ENCODE data around the gene ASB11.
"Not testable (repeated sequence)": the region's sequence is repeated elsewhere in the genome, so short reads cannot be mapped to it uniquely, and the experiment has no call there.

The ASB11 gene

DNA sequence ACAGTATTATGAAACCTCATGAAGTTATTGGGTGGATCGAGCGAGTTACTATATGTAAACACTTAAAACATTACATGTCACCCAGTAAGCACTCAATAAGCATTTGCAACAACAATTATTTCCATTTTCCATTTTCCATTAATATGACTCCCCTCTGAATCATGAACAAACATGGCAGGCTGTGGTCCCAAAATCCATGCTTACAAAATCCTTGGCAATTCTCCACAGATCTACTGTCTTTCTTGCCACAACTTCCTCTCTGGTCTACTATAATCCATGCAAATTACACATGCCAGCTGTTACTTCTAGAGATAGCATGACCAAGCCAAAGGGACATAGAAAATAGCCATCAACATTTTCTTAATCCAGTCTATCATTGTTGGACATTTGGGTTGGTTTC is 22.0 kb downstream of the ASB11 start:
- TF ChIP-seq, protein P1, sequence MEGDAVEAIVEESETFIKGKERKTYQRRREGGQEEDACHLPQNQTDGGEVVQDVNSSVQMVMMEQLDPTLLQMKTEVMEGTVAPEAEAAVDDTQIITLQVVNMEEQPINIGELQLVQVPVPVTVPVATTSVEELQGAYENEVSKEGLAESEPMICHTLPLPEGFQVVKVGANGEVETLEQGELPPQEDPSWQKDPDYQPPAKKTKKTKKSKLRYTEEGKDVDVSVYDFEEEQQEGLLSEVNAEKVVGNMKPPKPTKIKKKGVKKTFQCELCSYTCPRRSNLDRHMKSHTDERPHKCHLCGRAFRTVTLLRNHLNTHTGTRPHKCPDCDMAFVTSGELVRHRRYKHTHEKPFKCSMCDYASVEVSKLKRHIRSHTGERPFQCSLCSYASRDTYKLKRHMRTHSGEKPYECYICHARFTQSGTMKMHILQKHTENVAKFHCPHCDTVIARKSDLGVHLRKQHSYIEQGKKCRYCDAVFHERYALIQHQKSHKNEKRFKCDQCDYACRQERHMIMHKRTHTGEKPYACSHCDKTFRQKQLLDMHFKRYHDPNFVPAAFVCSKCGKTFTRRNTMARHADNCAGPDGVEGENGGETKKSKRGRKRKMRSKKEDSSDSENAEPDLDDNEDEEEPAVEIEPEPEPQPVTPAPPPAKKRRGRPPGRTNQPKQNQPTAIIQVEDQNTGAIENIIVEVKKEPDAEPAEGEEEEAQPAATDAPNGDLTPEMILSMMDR (IDR thresholded peaks at IDR 0.05; ENCODE audit: low read depth, low read length, missing control alignments): no peak
- in situ Hi-C loops (cut with HindIII; ENCODE audit: low pct_ligation_motif_present, low sequenced_read_pairs): no loop called here
- Histone ChIP-seq H3K27me3 (replicated peaks) (no peaks in the 10 kb centered on the region), H3K36me3 (replicated peaks) (no peaks in the 10 kb centered on the region), H3K27ac (no peak overlapping the region), H3K4me3 (ENCODE audit: low read depth, low read length) (no peak overlapping the region)
- no peak for DNase-seq

- Histone ChIP-seq H3K27me3 (replicated peaks) (no peaks in the 10 kb centered on the region), H3K36me3 (replicated peaks) (no peaks in the 10 kb centered on the region), H3K4me3 (ENCODE audit: low read depth, low read length) (no peak overlapping the region), H3K27ac (no peak overlapping the region)
- DNase-seq: no peak
- in situ Hi-C loops (cut with HindIII; ENCODE audit: low pct_ligation_motif_present, low sequenced_read_pairs): no loop called here
- TF ChIP-seq, protein P1 (IDR thresholded peaks at IDR 0.05; ENCODE audit: low read depth, low read length, missing control alignments): no peak
Observed at GRCh38 chrX:15292861-15293260, 22.6 kb downstream of the ASB11 start.

DNA sequence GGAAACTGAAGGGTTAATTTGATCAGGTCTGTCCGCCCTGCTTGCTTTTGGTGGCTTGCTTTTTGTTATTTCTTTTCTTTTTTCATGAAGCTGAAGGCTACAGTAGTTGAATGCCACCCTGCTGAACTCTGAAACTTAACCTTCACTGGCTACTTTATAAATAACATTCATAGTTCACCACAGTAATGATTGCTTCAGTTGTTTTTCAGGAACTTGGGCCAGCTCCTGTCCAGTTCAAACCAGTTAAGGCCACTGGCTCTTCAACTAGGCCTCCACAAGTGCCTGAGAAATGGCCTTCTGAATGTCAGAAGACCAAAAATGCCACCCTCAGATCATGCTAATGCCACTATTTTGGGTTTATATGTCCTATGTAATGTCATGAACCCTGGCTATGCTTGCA is 37.8 kb downstream of the ASB11 start:
- in situ Hi-C loops (cut with HindIII; ENCODE audit: low pct_ligation_motif_present, low sequenced_read_pairs): no loop called here
- DNase-seq: no peak
- Histone ChIP-seq H3K27me3 (replicated peaks) (no peaks in the 10 kb centered on the region), H3K4me3 (ENCODE audit: low read depth, low read length) (no peak overlapping the region), H3K27ac (no peak overlapping the region), H3K36me3 (replicated peaks) (no peaks in the 10 kb centered on the region)
- TF ChIP-seq, protein P1 (IDR thresholded peaks at IDR 0.05; ENCODE audit: low read depth, low read length, missing control alignments): no peak

GRCh38 chrX:15274946-15275345 is 40.5 kb downstream of the ASB11 start:
- no peak overlapping the region for H3K27ac ChIP-seq
- no peaks in the 10 kb centered on the region for H3K27me3 ChIP-seq (replicated peaks)
- in situ Hi-C loops (cut with HindIII; ENCODE audit: low pct_ligation_motif_present, low sequenced_read_pairs): no loop called here
- TF ChIP-seq, protein P1 (IDR thresholded peaks at IDR 0.05; ENCODE audit: low read depth, low read length, missing control alignments): no peak
- H3K4me3 ChIP-seq (ENCODE audit: low read depth, low read length): no peak overlapping the region
- no peaks in the 10 kb centered on the region for H3K36me3 ChIP-seq (replicated peaks)
- no peak for DNase-seq

- in situ Hi-C loops (cut with HindIII; ENCODE audit: low pct_ligation_motif_present, low sequenced_read_pairs); H3K27me3 ChIP-seq (replicated peaks); H3K36me3 ChIP-seq (replicated peaks): not testable (repeated sequence)
Observed at GRCh38 chrX:15273275-15273674, 42.2 kb downstream of the ASB11 start.

GRCh38 chrX:15271757-15272156 is 43.7 kb downstream of the ASB11 start:
- Histone ChIP-seq H3K27ac (no peak overlapping the region), H3K4me3 (ENCODE audit: low read depth, low read length) (no peak overlapping the region), H3K36me3 (replicated peaks) (no peaks in the 10 kb centered on the region), H3K27me3 (replicated peaks) (no peaks in the 10 kb centered on the region)
- in situ Hi-C loops (cut with HindIII; ENCODE audit: low pct_ligation_motif_present, low sequenced_read_pairs): no loop called here
- TF ChIP-seq, protein P1 (IDR thresholded peaks at IDR 0.05; ENCODE audit: low read depth, low read length, missing control alignments): no peak
- no peak for DNase-seq

More at GRCh38 chrX:15273275-15273674, 42.2 kb downstream of the ASB11 start:
- DNase-seq; H3K27ac ChIP-seq; H3K4me3 ChIP-seq (ENCODE audit: low read depth, low read length): not testable (repeated sequence)
